ENCODE data around the gene TIPIN.
"Not testable (repeated sequence)": the region's sequence is repeated elsewhere in the genome, so short reads cannot be mapped to it uniquely, and the experiment has no call there.

TIPIN gene, protein sequence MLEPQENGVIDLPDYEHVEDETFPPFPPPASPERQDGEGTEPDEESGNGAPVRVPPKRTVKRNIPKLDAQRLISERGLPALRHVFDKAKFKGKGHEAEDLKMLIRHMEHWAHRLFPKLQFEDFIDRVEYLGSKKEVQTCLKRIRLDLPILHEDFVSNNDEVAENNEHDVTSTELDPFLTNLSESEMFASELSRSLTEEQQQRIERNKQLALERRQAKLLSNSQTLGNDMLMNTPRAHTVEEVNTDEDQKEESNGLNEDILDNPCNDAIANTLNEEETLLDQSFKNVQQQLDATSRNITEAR

DNA sequence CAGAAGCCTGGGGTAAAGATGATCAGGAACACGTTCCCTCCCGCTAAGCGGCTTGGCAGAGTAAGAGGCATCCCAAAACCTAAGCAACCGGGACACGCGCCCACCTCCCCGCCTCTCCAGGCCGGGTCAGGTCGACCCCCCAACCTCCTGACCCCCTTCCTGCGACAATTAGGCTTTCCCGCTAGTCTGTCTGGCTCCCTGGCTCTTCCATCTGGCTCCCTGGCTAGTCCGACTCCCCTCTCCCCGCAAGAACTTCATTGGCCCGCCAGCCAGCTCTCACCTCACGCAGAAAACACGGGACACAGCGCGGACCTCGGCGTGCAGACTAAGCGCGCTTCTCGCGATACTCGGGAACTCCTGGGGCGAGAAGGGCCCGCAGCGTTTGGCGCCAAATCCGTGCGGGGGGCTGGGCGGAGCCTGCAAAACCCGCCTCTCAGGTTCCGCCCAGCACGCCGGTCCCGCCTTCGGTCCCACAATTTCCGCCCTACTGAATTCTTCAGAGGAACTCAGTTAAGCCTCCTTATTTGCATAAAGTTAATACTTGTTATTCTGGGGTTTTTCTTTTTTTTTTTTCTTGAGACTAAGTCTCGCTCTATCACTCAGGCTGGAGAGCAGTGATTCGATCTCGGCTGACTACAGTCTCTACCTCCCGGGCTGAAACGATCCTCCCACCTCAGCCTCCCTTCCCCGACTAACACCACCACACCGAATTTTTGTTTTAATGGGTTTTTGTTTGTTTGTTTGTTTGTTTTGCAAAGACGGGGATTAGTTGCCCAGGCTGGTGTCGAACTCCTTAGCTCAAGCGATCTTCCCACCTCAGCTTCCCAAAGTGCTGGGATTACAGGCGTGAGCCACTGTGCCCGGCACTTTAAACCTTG lies at the start of gene TIPIN:
Gene TIPIN, minus strand, starts transcription at position 327 of the 878 bp plus-strand sequence. CDS start 3,738 bp downstream, outside the sequence.
- peak; percentile 97 for DNase-seq (ENCODE audit: low spot score)

DNA sequence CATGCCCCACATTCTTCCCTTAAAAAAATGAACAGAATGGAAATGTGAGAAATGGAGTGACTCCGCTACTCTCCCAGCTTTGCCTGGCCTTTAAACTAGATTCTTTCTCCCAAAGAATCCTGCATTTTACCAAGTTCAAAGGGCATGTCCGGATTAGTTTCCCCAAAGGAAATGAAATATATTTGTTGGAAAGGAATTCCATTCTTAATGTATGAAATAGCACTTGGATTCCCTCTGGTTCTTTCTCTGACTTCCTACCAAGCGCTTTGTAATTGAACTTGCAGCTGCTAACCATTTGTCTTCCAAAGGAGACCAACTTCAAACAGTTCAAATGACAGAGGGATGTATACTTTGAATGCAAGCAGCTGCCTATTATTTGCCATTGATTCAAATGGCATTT lies 49.1 kb upstream of the TIPIN start:
- no peak for DNase-seq (ENCODE audit: low spot score)

DNA sequence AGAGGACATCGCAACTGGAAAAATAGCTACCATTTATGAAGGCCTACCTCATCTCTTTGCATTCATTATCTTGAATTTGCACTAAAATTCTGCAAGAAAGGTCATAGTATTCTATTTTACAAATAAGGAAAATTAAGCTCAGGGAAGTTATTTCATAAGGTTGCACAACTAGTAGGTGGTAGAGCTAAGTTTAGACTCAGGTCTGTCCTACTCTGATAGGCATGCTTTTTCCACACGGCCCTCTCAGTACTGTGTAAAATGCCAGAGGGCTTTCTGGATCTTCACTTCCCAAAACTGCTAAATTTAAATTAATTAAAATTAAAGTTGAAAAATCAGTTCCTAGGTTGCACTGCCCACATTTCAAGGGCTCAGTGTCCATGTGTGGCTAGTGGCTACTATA lies 48.5 kb upstream of the TIPIN start:
- DNase-seq (ENCODE audit: low spot score): no peak

DNA sequence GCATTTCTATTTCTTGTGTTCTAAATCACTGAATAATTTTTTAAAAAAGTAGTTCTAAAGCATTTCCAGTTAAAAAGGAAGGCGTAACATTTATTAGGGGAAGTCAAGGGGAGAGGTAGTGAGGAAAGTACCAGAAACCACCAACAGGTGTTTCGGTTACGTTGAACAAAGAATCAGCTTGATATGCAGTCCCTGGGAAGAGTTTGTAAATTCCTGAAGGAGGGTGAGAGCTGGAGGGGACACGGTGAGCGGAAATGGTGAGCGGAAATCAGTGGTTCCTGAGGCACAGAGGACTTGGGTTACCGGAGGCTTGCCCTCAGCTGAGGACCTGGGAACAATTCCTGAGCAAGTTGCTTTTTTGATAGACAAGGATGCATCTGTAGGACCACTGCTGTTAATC lies 48.0 kb upstream of the TIPIN start:
- DNase-seq (ENCODE audit: low spot score): no peak

DNA sequence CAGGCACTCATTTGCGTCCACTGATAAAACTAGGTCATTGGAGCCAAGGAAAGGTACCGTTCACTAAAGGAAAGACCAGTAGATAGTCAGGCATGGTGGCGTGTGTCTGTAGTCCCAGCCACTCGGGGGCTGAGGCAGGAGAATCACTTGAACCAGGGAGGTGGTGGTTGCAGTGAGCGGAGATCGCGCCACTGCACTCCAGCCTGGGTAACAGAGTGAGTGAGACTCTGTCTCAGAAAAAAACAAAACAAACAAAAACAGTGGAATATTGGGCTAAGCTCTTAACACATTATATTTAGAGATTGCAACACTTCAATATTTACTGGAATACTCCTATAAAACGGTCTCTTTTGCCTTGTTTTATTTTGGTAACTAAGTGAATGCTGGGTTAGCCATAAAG lies 47.6 kb upstream of the TIPIN start:
- no peak for DNase-seq (ENCODE audit: low spot score)

DNA sequence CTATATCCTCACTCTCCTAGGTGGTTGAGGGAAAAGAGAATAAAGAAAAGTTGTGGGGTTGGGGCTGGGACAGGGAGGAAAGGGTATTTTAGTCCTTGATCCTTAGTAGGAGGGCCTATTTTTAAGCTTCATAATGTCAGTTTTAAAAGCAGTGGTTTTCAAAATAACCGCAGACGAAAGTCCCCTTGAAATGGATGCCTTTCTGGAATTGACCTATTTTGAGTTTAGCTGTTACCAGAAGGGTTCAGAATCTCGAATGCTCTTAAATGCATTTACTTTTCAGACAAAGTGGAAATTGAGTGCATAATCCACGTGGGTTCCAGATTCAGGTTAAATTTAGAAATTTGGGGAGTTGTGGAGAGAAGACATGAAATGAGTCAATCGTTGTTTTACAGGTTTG lies 46.8 kb upstream of the TIPIN start:
- DNase-seq (ENCODE audit: low spot score): no peak

DNA sequence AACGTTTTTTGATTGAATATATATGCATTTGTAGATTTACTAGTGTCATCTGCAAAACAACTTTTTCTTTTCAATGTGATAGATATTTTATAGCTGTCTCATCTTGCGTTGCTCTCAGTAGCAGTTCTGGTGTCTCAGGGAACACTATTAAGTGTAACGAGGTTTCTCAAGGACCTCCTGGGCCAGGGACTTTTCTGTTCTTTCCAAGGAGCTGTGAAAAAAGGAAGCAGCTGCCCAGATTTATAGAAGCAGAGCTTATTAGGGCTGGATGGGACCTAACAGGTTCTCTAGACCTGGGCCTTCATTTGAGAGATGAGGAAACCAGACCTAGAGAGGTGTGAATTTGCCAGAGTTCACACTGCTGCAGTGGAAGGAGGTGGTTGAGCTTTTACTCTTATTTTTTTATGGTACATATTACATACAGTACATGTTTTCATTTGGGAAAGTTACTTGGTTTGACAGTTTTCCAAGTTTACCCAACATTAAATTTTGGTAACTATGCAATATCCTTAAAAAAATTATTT lies 46.3 kb upstream of the TIPIN start:
- DNase-seq (ENCODE audit: low spot score): no peak

DNA sequence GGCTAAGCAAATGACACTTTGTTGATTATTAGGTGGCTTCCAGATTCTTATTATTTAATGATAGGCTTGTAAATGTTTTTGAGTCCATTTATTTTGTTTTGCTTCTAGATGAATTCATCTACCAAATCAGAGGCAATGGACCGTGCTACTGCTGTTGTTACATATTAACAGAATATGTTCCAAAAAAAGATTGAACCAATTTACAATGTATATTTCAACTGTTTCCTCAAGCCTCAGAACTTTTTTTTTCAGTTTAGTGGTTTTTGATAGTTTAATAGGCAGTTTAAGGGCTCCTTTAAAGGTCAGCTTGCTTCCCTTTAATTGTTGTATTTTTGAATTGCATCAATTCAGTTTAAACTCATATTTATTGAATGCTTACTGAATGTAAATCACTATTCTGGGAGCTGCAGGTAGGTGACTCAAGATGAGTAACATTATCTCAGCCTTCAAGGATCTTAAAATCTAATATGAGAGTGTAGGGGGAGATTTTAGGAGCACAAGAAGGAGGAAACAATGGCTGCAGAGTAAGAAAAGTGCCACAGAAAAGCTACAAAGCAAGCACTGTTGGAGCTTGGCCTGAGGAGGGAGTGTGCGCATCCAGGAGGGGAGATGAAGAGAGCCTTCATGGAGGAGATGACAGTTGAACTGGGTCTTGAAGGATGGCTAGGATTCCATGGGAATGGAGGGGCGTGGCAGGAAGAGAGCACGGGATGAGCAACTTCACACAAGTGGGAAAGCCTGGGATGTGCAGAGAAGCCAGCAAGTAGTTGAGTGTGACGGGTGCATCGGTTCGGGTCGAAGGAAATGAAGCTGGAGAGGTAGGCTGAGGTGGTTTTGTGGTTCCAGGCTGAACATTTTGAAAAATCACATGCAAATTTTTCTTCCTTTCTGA lies 44.9 kb upstream of the TIPIN start:
- no peak for DNase-seq (ENCODE audit: low spot score)

DNA sequence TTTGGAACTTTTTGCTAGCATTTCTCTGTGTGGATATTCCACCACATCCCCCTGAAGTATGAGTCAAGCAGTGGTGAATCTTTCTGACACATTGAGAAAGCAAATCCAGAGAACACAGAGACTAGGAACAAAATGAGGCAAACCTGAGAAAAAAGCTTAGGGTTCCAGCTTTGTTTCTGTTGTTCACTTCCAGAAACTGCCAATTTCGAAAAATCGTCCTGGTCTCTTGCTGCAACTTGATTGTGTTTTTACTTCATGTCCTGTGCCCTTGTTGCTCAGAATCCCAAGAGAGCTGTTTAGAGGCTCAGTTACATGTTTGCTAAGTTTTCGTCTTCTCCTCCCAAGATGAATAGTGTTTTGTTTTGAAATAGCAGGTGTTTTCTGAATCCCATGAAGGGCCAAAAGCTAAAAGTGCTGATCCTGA lies 43.9 kb upstream of the TIPIN start:
- no peak for DNase-seq (ENCODE audit: low spot score)

DNA sequence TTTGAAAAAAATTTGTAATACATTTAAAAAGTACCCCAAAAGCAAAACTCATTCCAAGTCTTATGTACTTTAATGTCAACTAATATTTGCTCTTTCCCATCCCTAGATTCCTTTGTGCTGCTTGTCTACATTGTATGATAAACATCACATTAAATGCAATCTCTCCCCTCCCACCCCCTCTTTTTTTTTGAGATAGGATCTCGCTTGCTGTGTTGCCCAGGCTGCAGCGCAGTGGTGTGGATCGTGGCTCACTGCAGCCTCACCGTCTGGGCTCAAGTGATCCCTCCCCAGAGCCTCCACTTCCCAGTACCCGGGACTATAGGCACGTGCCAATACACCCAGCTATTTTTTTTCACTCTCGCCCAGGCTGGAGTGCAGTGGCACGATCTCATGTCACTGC lies 42.8 kb upstream of the TIPIN start:
- no peak for DNase-seq (ENCODE audit: low spot score)

DNA sequence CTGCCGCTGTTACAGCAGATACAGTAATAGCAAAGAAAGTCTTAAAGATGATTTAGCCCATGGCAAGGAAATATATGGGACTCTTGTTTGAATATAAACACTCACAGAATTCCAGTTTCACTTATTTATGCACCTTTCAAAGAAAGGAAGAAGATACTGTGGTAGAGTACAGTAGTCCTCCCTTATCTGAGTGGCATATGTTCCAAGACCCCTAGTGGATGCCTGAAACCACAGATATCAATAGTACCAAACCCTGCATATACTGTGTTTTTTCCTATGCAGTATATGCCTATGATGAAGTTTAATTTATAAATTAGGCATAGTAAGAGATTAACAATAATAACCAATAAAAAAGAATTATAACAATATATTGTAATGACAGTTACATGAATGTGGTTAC lies 38.4 kb upstream of the TIPIN start:
- DNase-seq (ENCODE audit: low spot score): no peak

DNA sequence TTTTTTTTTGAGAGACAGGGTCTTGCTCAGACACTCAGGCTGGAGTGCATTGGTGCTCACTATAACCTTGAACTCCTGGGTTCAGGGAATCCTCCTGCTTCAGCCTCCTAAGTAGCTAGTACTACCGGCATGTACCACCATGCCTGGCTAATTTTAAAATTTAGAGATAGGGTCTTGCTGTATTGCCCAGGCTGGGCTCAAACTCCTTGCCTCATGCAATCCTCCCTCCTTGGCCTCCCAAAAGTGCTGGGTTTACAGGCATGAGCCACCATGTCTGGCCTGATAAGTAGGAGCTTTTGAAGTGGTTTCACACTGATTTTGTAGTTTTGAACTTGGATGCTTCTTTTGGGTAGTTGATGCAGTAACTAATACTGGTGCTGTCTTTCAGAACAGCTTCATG lies 38.0 kb upstream of the TIPIN start:
- no peak for DNase-seq (ENCODE audit: low spot score)

DNA sequence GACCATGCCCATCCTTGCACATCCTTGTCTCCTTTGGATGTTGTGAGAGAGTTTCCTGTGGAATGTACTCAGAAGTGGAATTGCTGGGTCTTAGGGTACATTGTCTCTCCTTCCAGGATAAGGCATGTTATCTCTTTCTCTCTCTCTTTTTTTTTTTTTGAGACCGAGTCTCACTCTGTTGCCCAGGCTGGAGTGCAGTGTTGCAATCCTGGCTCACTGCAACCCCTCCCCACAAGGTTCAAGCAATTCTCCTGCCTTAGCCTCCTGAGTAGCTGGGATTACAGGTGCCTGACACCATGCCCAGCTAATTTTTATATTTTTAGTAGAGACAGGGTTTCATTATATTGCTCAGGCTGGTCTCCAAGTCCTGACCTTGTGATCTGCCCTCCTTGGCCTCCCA lies 36.6 kb upstream of the TIPIN start:
- DNase-seq (ENCODE audit: low spot score): not testable (repeated sequence)

DNA sequence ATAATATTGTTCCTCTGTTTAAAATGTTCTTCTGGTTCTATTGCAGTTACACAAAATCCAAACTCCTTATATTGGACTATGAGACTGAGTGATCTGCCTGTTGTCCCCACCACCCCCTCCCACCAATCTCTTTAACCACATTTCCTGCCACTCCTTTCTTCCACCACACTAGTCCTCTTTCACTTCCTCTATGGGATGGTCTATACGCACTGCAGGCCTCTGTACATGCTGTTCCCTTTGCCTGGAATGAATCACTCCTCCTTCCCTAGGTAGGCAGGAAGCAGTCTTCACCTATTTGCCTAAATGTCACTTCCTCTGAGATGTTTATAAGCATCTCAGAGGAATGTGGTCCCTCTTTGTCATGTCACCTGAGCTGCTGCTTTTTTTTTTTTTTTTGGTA lies 34.2 kb upstream of the TIPIN start:
- DNase-seq (ENCODE audit: low spot score): peak; percentile 39

DNA sequence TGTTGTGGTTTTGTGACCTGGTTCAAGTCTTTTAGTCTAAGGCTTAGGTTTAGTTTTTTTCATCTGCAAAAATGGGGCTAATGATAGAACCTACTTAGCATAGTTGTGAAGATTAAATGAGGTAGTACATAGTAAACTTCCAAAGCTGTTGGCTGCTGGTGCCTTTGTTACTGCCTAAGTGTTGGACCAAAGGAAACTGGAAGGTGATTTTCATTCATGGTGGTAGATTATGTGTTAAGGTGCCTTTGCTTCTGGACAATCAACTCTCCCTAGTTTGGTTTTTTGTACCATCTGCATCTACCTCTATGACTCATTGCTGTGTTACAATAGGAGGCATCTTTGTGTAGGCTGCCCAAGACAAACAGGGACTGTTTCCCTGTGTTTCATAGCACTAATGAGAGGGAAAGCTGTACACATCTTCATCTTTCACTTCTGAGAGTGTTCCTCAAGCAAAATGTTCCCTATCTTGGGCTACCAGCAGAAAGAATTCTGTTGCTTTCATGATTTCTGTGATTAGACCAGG lies 33.4 kb upstream of the TIPIN start:
- no peak for DNase-seq (ENCODE audit: low spot score)

DNA sequence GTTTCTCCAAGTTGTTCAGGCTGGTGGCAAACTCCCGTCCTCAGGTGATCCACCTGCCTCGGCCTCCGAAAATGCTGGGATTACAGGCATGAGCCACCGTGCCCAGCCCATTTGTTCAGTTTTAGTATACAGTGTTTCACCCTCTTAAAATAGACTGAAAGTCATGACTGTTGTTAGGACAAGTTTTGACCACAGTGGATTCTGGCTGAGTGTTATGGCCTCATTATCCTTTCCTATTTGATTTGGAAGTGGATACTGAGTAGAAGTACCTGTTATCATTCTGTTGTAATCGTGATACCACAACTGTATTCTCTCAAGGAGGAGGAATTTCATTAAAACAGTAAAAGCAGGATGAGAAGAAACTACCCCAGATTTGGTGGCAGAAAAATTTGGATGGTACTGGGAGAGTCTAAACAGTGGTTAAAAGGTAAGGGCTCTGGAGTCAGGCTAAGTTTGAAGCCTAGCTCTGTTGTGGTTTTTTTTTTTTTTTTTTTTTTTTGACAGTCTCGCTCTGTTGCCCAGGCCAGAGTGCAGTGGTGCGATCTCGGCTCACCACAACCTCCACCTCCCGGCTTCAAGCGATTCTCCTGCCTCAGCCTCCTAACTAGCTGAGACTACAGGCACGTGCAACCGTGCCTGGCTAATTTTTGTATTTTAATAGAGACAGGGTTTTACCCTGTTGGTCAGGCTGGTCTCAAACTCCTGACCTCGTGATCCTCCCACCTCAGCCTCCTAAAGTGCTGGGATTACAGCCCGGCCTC lies 32.8 kb upstream of the TIPIN start:
- no peak for DNase-seq (ENCODE audit: low spot score)

DNA sequence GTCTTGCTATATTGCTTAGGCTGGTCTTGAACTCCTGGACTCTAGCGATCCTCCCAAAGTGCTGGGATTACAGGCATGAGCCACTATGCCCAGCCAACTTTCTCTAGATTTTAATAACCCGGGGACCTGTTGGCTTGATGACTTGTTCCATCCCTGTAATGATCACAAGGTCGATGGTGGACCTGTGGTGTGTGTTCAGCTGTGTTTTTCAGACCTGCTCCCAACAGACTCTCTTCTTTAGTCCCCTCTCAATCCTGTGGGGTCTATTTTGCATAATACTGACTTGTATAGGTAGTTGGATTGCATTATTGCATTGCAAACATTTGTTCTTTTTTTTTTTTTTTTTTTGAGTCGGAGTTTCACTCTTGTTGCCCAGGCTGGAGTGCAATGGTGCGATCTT lies 32.1 kb upstream of the TIPIN start:
- DNase-seq (ENCODE audit: low spot score): no peak

DNA sequence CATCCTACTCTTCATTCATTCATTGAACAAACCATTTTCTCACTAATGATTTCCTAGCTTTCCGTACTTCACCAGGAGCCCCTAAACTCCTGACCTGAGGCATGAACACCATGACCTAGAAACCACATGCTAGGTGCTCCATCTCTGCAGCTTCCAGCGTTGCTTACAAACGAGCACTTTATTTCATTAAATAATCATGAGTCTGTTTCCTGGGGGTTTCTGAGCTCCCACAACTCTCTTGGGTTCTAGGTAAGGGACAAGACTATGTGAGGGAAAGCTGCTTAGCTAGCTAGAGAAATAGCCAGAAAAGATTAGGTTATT lies 31.5 kb upstream of the TIPIN start:
- no peak for DNase-seq (ENCODE audit: low spot score)

DNA sequence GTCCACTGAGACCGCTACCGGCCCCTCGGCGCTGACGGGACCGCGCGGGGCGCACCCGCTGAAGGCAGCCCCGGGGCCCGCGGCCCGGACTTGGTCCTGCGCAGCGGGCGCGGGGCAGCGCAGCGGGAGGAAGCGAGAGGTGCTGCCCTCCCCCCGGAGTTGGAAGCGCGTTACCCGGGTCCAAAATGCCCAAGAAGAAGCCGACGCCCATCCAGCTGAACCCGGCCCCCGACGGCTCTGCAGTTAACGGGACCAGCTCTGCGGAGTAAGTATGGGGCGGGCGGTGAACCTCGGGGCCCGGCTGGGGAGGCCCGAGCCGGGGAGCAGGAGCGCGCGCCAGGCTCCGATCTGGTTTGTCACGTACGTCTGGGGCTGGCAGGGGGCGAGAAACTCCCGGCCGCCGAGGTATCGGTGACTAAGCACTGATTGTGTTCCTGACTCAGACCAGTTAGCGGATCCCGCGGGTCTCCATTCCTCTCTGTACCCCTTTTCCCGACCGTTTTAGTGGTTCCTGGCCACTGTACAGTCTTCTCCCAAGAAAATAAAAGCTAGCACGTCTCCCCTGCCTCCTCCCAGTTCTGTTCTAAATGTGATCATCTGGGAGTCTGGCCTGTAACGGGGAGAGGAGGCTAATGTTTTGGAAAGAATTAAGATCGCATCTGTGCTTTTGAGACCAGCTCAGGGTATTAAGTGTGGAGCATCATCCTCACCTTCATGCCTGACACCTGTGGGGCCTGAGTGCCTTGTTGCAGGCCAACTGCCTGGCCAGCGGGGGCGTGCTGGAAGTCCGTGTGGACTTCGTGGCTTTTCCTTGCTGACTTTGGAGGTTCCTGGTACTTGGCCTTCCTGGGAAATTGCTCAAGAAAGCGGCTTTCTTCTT lies 30.9 kb upstream of the TIPIN start:
- peak; percentile 72 for DNase-seq (ENCODE audit: low spot score)
